H1 (cell line): Measurements from ENCODE around the gene FOXA3. TPM values are rescaled to one million over a fixed set of nuclear protein-coding genes. Genes with fewer than 3 reads are reported as not detected.

Source experiments
- CTCF ChIA-PET: fragments of 300-600 bp; sonication (Branson Sonifier 250); formaldehyde crosslinking; loops from one replicate; lab custom pipeline; 2021; ENCODE audit not compliant: partially characterized antibody; lab: Charles Lee
- POLR2A ChIA-PET: fragments of 300-600 bp; sonication (Branson Sonifier 250); formaldehyde crosslinking; loops from one replicate; lab custom pipeline; 2021; ENCODE audit warnings: inconsistent platforms; ENCODE audit not compliant: partially characterized antibody; lab: Charles Lee
- DNase-seq, 2 experiments: peaks; one replicate each; pipeline versions ENCODE4 v3.0.0 to v3.0.0-alpha.2; 2010 to 2022; ENCODE audit warnings: low spot score in 2 of 2, low read depth in 1 of 2, mixed read lengths in 1 of 2
- FAIRE-seq: peaks from 2 replicates; lab custom pipeline; 2011; peaks lifted over from hg19 to GRCh38; lab: Jason Lieb, UNC
- H2AFZ ChIP-seq: 2 replicates; pipeline ENCODE4 v1.8.1; 2012; ENCODE audit warnings: low read length, inconsistent platforms
- H2AK5ac ChIP-seq: 2 replicates; pipeline ENCODE4 v1.6.1; 2013; ENCODE audit warnings: low read depth, low read length
- H2BK120ac ChIP-seq: replicated peaks from 2 replicates; pipeline ENCODE3; 2013; ENCODE audit warnings: low read depth, low read length, inconsistent platforms
- H2BK12ac ChIP-seq: 2 replicates; pipeline ENCODE4 v1.6.1; 2013; ENCODE audit warnings: low read depth, low read length
- H2BK15ac ChIP-seq: 2 replicates; pipeline ENCODE4 v1.6.1; 2013; ENCODE audit warnings: low read length
- H2BK20ac ChIP-seq: 2 replicates; pipeline ENCODE4 v1.6.1; 2013; ENCODE audit warnings: low read length
- H2BK5ac ChIP-seq: 2 replicates; pipeline ENCODE4 v1.6.1; 2013; ENCODE audit warnings: low read depth, low read length
- H3K14ac ChIP-seq: 2 replicates; pipeline ENCODE4 v1.6.1; 2013; ENCODE audit warnings: inconsistent platforms; ENCODE audit not compliant: insufficient read length
- H3K18ac ChIP-seq: 2 replicates; pipeline ENCODE4 v1.6.1; 2013; ENCODE audit warnings: low read length; ENCODE audit errors: extremely low read depth
- H3K23ac ChIP-seq: 2 replicates; pipeline ENCODE4 v1.6.1; 2013; ENCODE audit warnings: inconsistent platforms; ENCODE audit not compliant: insufficient read length
- H3K23me2 ChIP-seq: 2 replicates; pipeline ENCODE4 v1.6.1; 2013; ENCODE audit warnings: low read depth, low read length
- H3K27ac ChIP-seq: 2 replicates; pipeline ENCODE4 v1.6.1; 2011; ENCODE audit warnings: low read depth, low read length, inconsistent platforms
- H3K27me3 ChIP-seq, 4 experiments: replicated peaks in 1 of 4; 1 replicate in 1 of 4; 2 replicates in 3 of 4; pipeline versions ENCODE4 v1.6.1 to v1.8.1; 2011 to 2013; ENCODE audit warnings: low read length in 3 of 4, mild to moderate bottlenecking in 3 of 4, inconsistent platforms in 2 of 4, mixed read lengths in 2 of 4, moderate library complexity in 1 of 4; ENCODE audit not compliant: control insufficient read depth in 3 of 4, insufficient read depth in 3 of 4; ENCODE audit errors: extremely low read depth in 1 of 4
- H3K36me3 ChIP-seq, 4 experiments: 2 replicates each; pipeline versions ENCODE4 v1.6.1 to v1.8.1; 2011 to 2013; ENCODE audit warnings: mild to moderate bottlenecking in 4 of 4, low read length in 3 of 4, moderate library complexity in 2 of 4, control low read depth in 1 of 4, inconsistent platforms in 1 of 4; ENCODE audit not compliant: insufficient read depth in 4 of 4, control insufficient read depth in 2 of 4
- H3K4ac ChIP-seq: replicated peaks from 2 replicates; pipeline ENCODE3; 2013; ENCODE audit warnings: low read length, low read depth, mixed read lengths, inconsistent platforms; ENCODE audit not compliant: insufficient read length
- H3K4me1 ChIP-seq, 4 experiments: replicated peaks in 1 of 4; 1 replicate in 1 of 4; 2 replicates in 3 of 4; pipeline versions ENCODE4 v1.6.1 to v1.8.1; 2011 to 2013; ENCODE audit warnings: low read length in 3 of 4, inconsistent platforms in 2 of 4, mixed read lengths in 1 of 4; ENCODE audit not compliant: insufficient read depth in 4 of 4, control insufficient read depth in 3 of 4
- H3K4me2 ChIP-seq, 2 experiments: 2 replicates each; pipeline versions ENCODE4 v1.6.1 to v1.8.1; 2011 to 2013; ENCODE audit warnings: low read depth in 2 of 2, low read length in 2 of 2, control low read depth in 1 of 2, inconsistent platforms in 1 of 2, mild to moderate bottlenecking in 1 of 2; ENCODE audit not compliant: insufficient read depth in 1 of 2
- H3K4me3 ChIP-seq, 4 experiments: fragments of 200-600, 300-600 bp in 1 of 4; sonication (generic), shearing (Covaris generic), sonication (Bioruptor Twin) in 1 of 4; 2 replicates each; pipeline versions ENCODE4 v1.5.1 to v1.8.1; 2011 to 2016; ENCODE audit warnings: low read length in 4 of 4, low read depth in 3 of 4, control low read depth in 2 of 4, inconsistent platforms in 2 of 4, mild to moderate bottlenecking in 2 of 4, mixed read lengths in 1 of 4, moderate library complexity in 1 of 4; ENCODE audit not compliant: insufficient read depth in 2 of 4; ENCODE audit errors: extremely low read depth in 1 of 4
- H3K56ac ChIP-seq: replicated peaks from 2 replicates; pipeline ENCODE3; 2013; ENCODE audit warnings: low read depth, mild to moderate bottlenecking, mixed read lengths, low read length, inconsistent platforms; ENCODE audit not compliant: insufficient read length
- H3K79me1 ChIP-seq: 2 replicates; pipeline ENCODE4 v1.6.1; 2013; ENCODE audit warnings: low read depth, low read length, control low read depth
- H3K79me2 ChIP-seq, 2 experiments: 2 replicates each; pipeline versions ENCODE4 v1.6.1 to v1.8.1; 2012 to 2013; ENCODE audit warnings: low read length in 2 of 2, mild to moderate bottlenecking in 2 of 2, inconsistent platforms in 1 of 2; ENCODE audit not compliant: insufficient read depth in 2 of 2, control insufficient read depth in 1 of 2
- H3K9ac ChIP-seq, 4 experiments: replicated peaks in 1 of 4; 1 replicate in 1 of 4; 2 replicates in 3 of 4; pipeline versions ENCODE4 v1.6.1 to v1.8.1; 2011 to 2013; ENCODE audit warnings: low read depth in 3 of 4, low read length in 3 of 4, control low read depth in 2 of 4, mild to moderate bottlenecking in 2 of 4, moderate library complexity in 2 of 4, inconsistent platforms in 1 of 4; ENCODE audit errors: extremely low read depth in 1 of 4
- H3K9me3 ChIP-seq, 2 experiments: 2 replicates each; pipeline versions ENCODE4 v1.6.1 to v1.8.1; 2012 to 2013; ENCODE audit warnings: mild to moderate bottlenecking in 2 of 2, moderate library complexity in 2 of 2, control low read depth in 1 of 2, inconsistent platforms in 1 of 2, low read depth in 1 of 2, low read length in 1 of 2, mixed read lengths in 1 of 2; ENCODE audit not compliant: insufficient read depth in 2 of 2
- H4K20me1 ChIP-seq, 2 experiments: replicated peaks in 1 of 2; 2 replicates each; pipeline versions ENCODE3 to v1.8.1; 2011 to 2013; ENCODE audit warnings: inconsistent platforms in 2 of 2, low read length in 2 of 2, mild to moderate bottlenecking in 1 of 2; ENCODE audit not compliant: insufficient read depth in 2 of 2, control insufficient read depth in 1 of 2
- H4K5ac ChIP-seq: 2 replicates; pipeline ENCODE4 v1.6.1; 2013; ENCODE audit warnings: low read length, low read depth, mixed read lengths, inconsistent platforms; ENCODE audit not compliant: insufficient read length
- H4K8ac ChIP-seq: 2 replicates; pipeline ENCODE4 v1.8.0; 2013; ENCODE audit warnings: mild to moderate bottlenecking, moderate library complexity, low read length, inconsistent platforms; ENCODE audit not compliant: insufficient read depth; ENCODE audit errors: extremely low read depth
- H4K91ac ChIP-seq: replicated peaks from 2 replicates; pipeline ENCODE3; 2013; ENCODE audit warnings: low read length, mixed read lengths, inconsistent platforms; ENCODE audit not compliant: insufficient read length
- BACH1 ChIP-seq: IDR thresholded peaks from 2 replicates; pipeline ENCODE4 v1.6.1; 2012; ENCODE audit warnings: low read length, improper control_type of control experiment
- KDM4A ChIP-seq: IDR thresholded peaks from one replicate; pipeline ENCODE4 v1.7.1; 2012; ENCODE audit warnings: low read depth, mild to moderate bottlenecking, moderate library complexity, low read length, inconsistent platforms; ENCODE audit not compliant: severe bottlenecking
- NANOG ChIP-seq: IDR thresholded peaks from 2 replicates; pipeline ENCODE4 v1.6.1; 2011; ENCODE audit warnings: low read length, low read depth, mild to moderate bottlenecking, inconsistent platforms; ENCODE audit not compliant: insufficient read depth, poor library complexity, severe bottlenecking
- RBBP5 ChIP-seq: IDR thresholded peaks from 2 replicates; pipeline ENCODE4 v1.7.1; 2012; ENCODE audit warnings: low read depth, mild to moderate bottlenecking, inconsistent platforms, low read length, moderate library complexity, borderline replicate concordance
- WGBS, 2 experiments: shearing (Covaris generic) in 1 of 2; methylation state at CpG; one replicate each; pipeline versions ENCODE4 v1.1.6 to v1.1.7; 2013 to 2015; ENCODE audit warnings: low lambda C conversion rate in 2 of 2, mixed read lengths in 2 of 2, inconsistent platforms in 1 of 2, low coverage in 1 of 2, missing lambda C conversion rate in 1 of 2; ENCODE audit not compliant: insufficient replicate concordance in 2 of 2, insufficient coverage in 1 of 2, insufficient read length in 1 of 2; ENCODE audit errors: extremely low coverage in 1 of 2, missing lambda C conversion rate in 1 of 2; 5-methylcytosine and 5-hydroxymethylcytosine counted together
- polyA plus RNA-seq, 7 experiments: library from polyadenylated mRNA; depleted of rRNA in 3 of 7; stranded (reverse) in 5 of 7; unstranded in 2 of 7; fragments of >200 nt in 5 of 7; fragments of 200-250 nt in 2 of 7; gene quantifications; 1 replicate in 5 of 7; 2 replicates in 1 of 7; 4 replicates in 1 of 7; pipeline versions ENCODE4 v1.2.1 to v1.2.3, GENCODE V29; 2011 to 2013; ENCODE audit warnings: missing spikeins in 2 of 7, mixed read lengths in 2 of 7
- total RNA-seq: library from RNA; stranded (reverse); fragmentation: NEBNext Ultra II Directional; extraction: Animal tissue kit (Norgen Biotek cat#: 25700); gene quantifications from 2 replicates; pipeline ENCODE4 v1.2.1, GENCODE V29; 2021

FOXA3 gene
- total and polyA plus RNA-seq, 2 of the 8 experiments (the other 6 are each of a cell fraction or from before 2014, with no cell fraction given): 20.2 to 49.1 TPM

DNA sequence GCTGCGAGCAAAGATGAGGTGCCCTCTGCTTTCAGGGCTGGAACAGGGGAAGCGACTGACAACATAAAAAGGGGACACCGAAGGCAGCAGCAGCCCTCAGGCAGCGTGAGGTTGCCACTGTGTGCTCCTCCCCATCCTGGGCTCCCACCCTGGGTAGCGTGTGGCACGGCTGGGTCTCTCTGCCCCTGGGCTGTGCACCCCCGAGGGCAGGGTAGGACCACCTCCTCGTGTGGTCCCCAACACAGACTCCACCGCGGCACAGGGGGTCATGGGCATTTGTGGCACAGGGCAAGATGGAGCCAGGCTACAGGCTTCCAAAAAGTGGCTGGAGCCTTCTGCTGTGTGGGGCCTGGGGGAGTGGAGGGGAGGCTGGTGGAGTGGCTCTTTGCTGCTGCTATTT, 42.6 kb upstream of the FOXA3 start:
- H4K91ac ChIP-seq: no peak overlapping the region
- POLR2A ChIA-PET: interaction anchor here (0.9 to 12.6 kb wide), 4 partner anchors 17 to 51 kb away, joined by 3 to 175 read pairs (median 6); partner anchors contain the start of genes DMPK and SIX5
- TF ChIP-seq KDM4A (no peak), RBBP5 (no peak), BACH1 (no peak), NANOG (no peak)
- TF ChIP-seq, all 59 proteins: peak for 0
- peaks cover 0 to 16% (median 12%) of the 10 kb centered on the region in 4 experiments; a peak in 6 of 7 replicates for H3K4me1 ChIP-seq
- H3K14ac ChIP-seq: no peak overlapping the region
- DNase-seq (no peak), FAIRE-seq (no peak)
- no peak overlapping the region for H2BK20ac ChIP-seq
- H2BK5ac ChIP-seq: no peak overlapping the region
- H2BK15ac ChIP-seq: no peak overlapping the region
- no peaks in the 10 kb centered on the region for H3K27me3 ChIP-seq
- no peak overlapping the region for H3K56ac ChIP-seq
- H3K23ac ChIP-seq: no peak overlapping the region
- H2AFZ ChIP-seq: no peak overlapping the region
- H3K23me2 ChIP-seq: peaks cover 4% of the 10 kb centered on the region; the same call in 1 of the 2 replicates
- CTCF ChIA-PET: interaction anchor here (1.1 to 2.1 kb wide), 2 partner anchors 58 to 62 kb away, joined by 3 to 5 read pairs; no protein-coding TSS in a partner anchor
- peak overlapping the region; percentile 7 for H3K4ac ChIP-seq
- H3K9ac ChIP-seq: no peak overlapping the region
- H3K4me3 ChIP-seq: no peak overlapping the region
- H2BK120ac ChIP-seq: no peak overlapping the region
- WGBS, 2 experiments: 87% methylated on average over 6 of the region's 10 CpGs; no CpG with 5 or more reads in 1 of the 2 experiments
- no peaks in the 10 kb centered on the region; the same call in 1 of the 2 replicates for H3K79me1 ChIP-seq
- H4K5ac ChIP-seq: no peak overlapping the region
- H4K20me1 ChIP-seq: peaks cover 2 to 12% of the 10 kb centered on the region in 2 experiments
- peak overlapping the region; percentile 24; the same call in 1 of the 2 replicates for H3K27ac ChIP-seq
- no peak overlapping the region for H2BK12ac ChIP-seq
- H2AK5ac ChIP-seq: no peak overlapping the region
- H4K8ac ChIP-seq: no peak overlapping the region
- H3K36me3 ChIP-seq: peaks cover 18 to 49% (median 38%) of the 10 kb centered on the region in 4 experiments
- H3K18ac ChIP-seq: no peak overlapping the region
- H3K79me2 ChIP-seq: no peaks in the 10 kb centered on the region
- H3K9me3 ChIP-seq: no peaks in the 10 kb centered on the region
- H3K4me2 ChIP-seq: no peak overlapping the region
